Measurements from ENCODE around the gene DHRSX. TPM values are rescaled to one million over a fixed set of nuclear protein-coding genes. Genes with fewer than 3 reads are reported as not detected.

Gene DHRSX
- total and polyA plus RNA-seq, 2 donors (not counting 1 experiment from before 2014, with no cell fraction given), result 18.8 to 39.0 TPM

DNA sequence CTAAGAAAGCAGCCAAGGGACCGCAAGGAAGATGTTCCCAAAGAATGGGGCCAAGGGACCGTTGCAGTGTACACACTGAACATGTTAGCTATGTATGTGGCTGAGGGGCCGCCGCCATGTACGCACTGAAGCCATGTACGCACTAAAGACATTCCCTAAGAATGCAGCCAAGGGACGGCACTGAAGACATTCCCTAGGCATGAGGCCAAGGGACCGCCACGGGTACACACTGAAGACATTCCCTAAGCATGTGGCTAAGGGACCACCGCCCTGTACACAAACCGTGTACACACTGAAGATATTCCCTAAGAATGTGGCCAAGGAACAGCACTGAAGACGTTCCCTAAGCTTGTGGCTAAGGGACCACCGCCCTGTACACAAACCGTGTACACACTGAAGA is 54.0 kb downstream of the DHRSX start:
- Histone ChIP-seq H3K4me2 (replicated peaks; ENCODE audit: low read depth, low read length, poor library complexity, severe bottlenecking) (no peak overlapping the region), H4K20me1 (ENCODE audit: control insufficient read depth, insufficient read depth, low read length, poor library complexity, severe bottlenecking) (peaks cover 30% of the 10 kb centered on the region), H3K79me2 (ENCODE audit: control insufficient read depth, insufficient read depth, low read length) (peaks cover 41% of the 10 kb centered on the region), H2AFZ (ENCODE audit: insufficient read depth, low read depth, low read length, poor library complexity, severe bottlenecking) (no peak overlapping the region), H3K27ac (ENCODE audit: low read length in 2 of 2) (no peak overlapping the region), H3K9ac (ENCODE audit: low read length) (no peak overlapping the region), H3K4me1 (ENCODE audit: control insufficient read depth in 2 of 2, insufficient read depth in 2 of 2, low read length in 2 of 2) (peaks cover 0 to 13% of the 10 kb centered on the region in 2 donors), H3K36me3 (replicated peaks in 1 of 2; ENCODE audit: control extremely low read depth in 1 of 2, control insufficient read depth in 1 of 2, extremely low read depth in 1 of 2, insufficient read depth in 2 of 2, low read length in 1 of 2) (peaks cover 0 to 6% of the 10 kb centered on the region in 2 experiments), H3K27me3 (replicated peaks in 1 of 4; ENCODE audit: control extremely low read depth in 1 of 4, control insufficient read depth in 3 of 4, insufficient read depth in 4 of 4, low read length in 3 of 4) (no peaks in the 10 kb centered on the region), H3K9me3 (ENCODE audit: control extremely low read depth in 1 of 3, control insufficient read depth in 2 of 3, insufficient read depth in 1 of 3, low read length in 2 of 3) (peaks cover 0 to 12% (median 0%) of the 10 kb centered on the region in 3 donors), H3K4me3 (ENCODE audit: control extremely low read depth in 1 of 5, extremely low read depth in 1 of 5, insufficient read depth in 1 of 5, low read depth in 2 of 5, low read length in 4 of 5) (no peak overlapping the region)
- ChIA-PET POLR2A (no interaction called here), CTCF (no interaction called here)
- Mint-ChIP-seq H3K9me3 (ENCODE audit: insufficient read depth) (no peaks in the 10 kb centered on the region), H3K4me1 (peaks cover 7% of the 10 kb centered on the region), H3K27ac (no peak overlapping the region), H3K27me3 (no peaks in the 10 kb centered on the region), H3K4me3 (no peak overlapping the region)
- DNase-seq (no peak), ATAC-seq (ENCODE audit: low read depth) (no peak)
- intact Hi-C loops (cut with micrococcal nuclease), result no loop called here
- 98% methylated on average over 14 of the region's 14 CpGs for WGBS (ENCODE audit: insufficient coverage)
- TF ChIP-seq, protein P1, sequence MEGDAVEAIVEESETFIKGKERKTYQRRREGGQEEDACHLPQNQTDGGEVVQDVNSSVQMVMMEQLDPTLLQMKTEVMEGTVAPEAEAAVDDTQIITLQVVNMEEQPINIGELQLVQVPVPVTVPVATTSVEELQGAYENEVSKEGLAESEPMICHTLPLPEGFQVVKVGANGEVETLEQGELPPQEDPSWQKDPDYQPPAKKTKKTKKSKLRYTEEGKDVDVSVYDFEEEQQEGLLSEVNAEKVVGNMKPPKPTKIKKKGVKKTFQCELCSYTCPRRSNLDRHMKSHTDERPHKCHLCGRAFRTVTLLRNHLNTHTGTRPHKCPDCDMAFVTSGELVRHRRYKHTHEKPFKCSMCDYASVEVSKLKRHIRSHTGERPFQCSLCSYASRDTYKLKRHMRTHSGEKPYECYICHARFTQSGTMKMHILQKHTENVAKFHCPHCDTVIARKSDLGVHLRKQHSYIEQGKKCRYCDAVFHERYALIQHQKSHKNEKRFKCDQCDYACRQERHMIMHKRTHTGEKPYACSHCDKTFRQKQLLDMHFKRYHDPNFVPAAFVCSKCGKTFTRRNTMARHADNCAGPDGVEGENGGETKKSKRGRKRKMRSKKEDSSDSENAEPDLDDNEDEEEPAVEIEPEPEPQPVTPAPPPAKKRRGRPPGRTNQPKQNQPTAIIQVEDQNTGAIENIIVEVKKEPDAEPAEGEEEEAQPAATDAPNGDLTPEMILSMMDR (IDR thresholded peaks at IDR 0.05), result no peak
- TF ChIP-seq EZH2 (IDR thresholded peaks at IDR 0.05; ENCODE audit: borderline replicate concordance, insufficient read depth, low read depth, low read length, poor library complexity, severe bottlenecking), result no peak

DNA sequence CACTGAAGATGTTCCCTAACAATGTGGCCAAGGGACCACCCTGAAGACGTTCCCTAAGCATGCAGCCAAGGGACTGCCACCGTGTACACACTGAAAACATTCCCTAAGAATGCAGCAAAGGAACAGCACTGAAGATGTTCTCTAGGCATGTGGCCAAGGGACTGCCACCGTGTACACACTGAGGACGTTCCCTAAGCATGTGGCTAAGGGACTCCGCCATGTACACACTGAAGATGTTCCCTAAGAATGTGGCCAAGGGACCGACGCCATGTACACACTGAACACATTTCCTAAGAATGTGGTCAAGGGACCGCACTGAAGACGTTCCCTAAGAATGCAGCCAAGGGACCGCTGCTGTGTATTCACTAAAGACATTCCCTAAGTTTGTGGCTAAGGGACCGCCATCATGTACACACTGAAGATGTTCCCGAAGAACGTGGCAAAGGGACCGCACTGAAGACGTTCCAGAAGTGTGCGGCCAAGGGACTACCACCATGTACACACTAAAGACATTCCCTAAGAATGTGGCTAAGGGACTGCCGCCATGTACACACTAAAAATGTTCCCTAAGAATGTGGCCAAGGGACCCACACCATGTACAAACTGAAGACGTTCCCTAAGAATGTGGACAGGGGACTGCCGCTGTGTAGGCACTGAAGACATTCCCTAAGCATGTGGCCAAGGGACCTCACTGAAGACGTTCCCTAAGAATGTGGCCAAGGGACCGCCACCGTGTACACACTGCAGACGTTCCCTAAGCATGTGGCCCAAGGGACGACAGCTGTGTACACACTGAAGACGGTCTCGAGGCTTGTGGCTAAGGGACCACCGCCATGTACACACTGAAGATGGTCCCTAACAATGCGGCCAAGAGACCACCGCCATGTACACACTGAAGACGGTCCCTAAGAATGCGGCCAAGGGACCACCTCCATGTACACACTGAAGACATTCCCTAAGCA is 54.8 kb downstream of the DHRSX start:
- H3K4me3 Mint-ChIP-seq, result no peak overlapping the region
- Histone ChIP-seq H3K27me3 (replicated peaks in 1 of 4; ENCODE audit: control extremely low read depth in 1 of 4, control insufficient read depth in 3 of 4, insufficient read depth in 4 of 4, low read length in 3 of 4) (no peaks in the 10 kb centered on the region), H4K20me1 (ENCODE audit: control insufficient read depth, insufficient read depth, low read length, poor library complexity, severe bottlenecking) (peaks cover 30% of the 10 kb centered on the region), H3K4me1 (ENCODE audit: control insufficient read depth in 2 of 2, insufficient read depth in 2 of 2, low read length in 2 of 2) (peaks cover 0 to 13% of the 10 kb centered on the region in 2 donors), H3K9me3 (ENCODE audit: control extremely low read depth in 1 of 3, control insufficient read depth in 2 of 3, insufficient read depth in 1 of 3, low read length in 2 of 3) (peaks cover 0 to 12% (median 0%) of the 10 kb centered on the region in 3 donors), H3K4me3 (ENCODE audit: control extremely low read depth in 1 of 5, extremely low read depth in 1 of 5, insufficient read depth in 1 of 5, low read depth in 2 of 5, low read length in 4 of 5) (no peak overlapping the region), H3K27ac (ENCODE audit: low read length in 2 of 2) (no peak overlapping the region), H3K36me3 (replicated peaks in 1 of 2; ENCODE audit: control extremely low read depth in 1 of 2, control insufficient read depth in 1 of 2, extremely low read depth in 1 of 2, insufficient read depth in 2 of 2, low read length in 1 of 2) (peaks cover 0 to 6% of the 10 kb centered on the region in 2 experiments), H3K9ac (ENCODE audit: low read length) (no peak overlapping the region), H3K4me2 (replicated peaks; ENCODE audit: low read depth, low read length, poor library complexity, severe bottlenecking) (no peak overlapping the region), H2AFZ (ENCODE audit: insufficient read depth, low read depth, low read length, poor library complexity, severe bottlenecking) (no peak overlapping the region), H3K79me2 (ENCODE audit: control insufficient read depth, insufficient read depth, low read length) (peaks cover 40% of the 10 kb centered on the region)
- H3K9me3 Mint-ChIP-seq (ENCODE audit: insufficient read depth), result no peaks in the 10 kb centered on the region
- no peak for TF ChIP-seq EZH2 (IDR thresholded peaks at IDR 0.05; ENCODE audit: borderline replicate concordance, insufficient read depth, low read depth, low read length, poor library complexity, severe bottlenecking)
- TF ChIP-seq, protein P1 (IDR thresholded peaks at IDR 0.05), result no peak
- DNase-seq (no peak), ATAC-seq (ENCODE audit: low read depth) (no peak)
- CTCF ChIA-PET, result no interaction called here
- 98% methylated on average over 31 of the region's 31 CpGs for WGBS (ENCODE audit: insufficient coverage)
- H3K4me1 Mint-ChIP-seq, result peaks cover 8% of the 10 kb centered on the region
- no peak overlapping the region for H3K27ac Mint-ChIP-seq
- H3K27me3 Mint-ChIP-seq, result no peaks in the 10 kb centered on the region
- POLR2A ChIA-PET, result no interaction called here
- intact Hi-C loops (cut with micrococcal nuclease), result no loop called here
